Measurements from ENCODE around the gene PITX3. TPM values are rescaled to one million over a fixed set of nuclear protein-coding genes. Genes with fewer than 3 reads are reported as not detected.
A peak's percentile ranks its signal among the peaks of the same experiment; 100 is the strongest.

The PITX3 gene
- total RNA-seq, 1 donor from 2014 or later: not detected

DNA sequence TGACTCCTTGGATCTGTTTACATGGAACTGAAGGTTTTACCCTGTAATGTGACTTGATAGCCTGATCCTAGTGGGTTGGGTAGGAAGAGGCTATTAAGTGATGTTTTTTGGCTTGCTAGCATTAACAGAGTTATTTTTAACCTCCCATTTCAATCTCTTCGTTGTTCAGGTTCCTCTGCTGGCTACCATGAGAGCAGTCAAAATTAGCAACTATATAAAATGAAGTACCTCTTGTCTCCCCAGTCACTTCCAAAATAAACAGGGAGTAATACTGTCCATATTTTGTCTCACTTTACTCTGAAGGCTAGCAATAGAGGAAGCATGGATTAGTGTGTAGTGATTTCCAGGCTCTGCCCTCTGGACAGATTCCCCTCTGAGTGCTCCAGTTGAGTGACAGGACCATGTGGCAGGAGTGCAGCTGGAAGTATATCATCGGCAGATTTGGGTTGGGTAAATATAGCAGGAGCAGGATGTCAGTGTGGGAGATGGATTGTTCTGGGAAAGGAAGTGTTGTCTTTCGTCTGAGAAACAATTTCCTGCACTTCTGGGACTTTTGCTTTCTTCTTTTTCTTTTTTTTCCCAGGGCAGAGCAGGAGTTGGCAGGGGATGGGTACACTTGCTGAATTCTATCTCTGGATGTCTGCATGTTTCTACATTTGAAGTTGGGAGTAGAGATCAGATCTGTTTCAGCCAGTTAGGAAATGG, 39.2 kb upstream of the PITX3 start:
- Mint-ChIP-seq H3K4me1 (peaks cover 23% of the 10 kb centered on the region), H3K4me3 (no peak overlapping the region), H3K27ac (ENCODE audit: unreplicated experiment) (peak overlapping the region; percentile 59), H3K27me3 (ENCODE audit: low read depth) (no peaks in the 10 kb centered on the region), H3K9me3 (no peaks in the 10 kb centered on the region), H3K36me3 (ENCODE audit: low read depth) (no peaks in the 10 kb centered on the region)
- no peak for DNase-seq (ENCODE audit: low read depth, low spot score)
- TF ChIP-seq, protein P1, sequence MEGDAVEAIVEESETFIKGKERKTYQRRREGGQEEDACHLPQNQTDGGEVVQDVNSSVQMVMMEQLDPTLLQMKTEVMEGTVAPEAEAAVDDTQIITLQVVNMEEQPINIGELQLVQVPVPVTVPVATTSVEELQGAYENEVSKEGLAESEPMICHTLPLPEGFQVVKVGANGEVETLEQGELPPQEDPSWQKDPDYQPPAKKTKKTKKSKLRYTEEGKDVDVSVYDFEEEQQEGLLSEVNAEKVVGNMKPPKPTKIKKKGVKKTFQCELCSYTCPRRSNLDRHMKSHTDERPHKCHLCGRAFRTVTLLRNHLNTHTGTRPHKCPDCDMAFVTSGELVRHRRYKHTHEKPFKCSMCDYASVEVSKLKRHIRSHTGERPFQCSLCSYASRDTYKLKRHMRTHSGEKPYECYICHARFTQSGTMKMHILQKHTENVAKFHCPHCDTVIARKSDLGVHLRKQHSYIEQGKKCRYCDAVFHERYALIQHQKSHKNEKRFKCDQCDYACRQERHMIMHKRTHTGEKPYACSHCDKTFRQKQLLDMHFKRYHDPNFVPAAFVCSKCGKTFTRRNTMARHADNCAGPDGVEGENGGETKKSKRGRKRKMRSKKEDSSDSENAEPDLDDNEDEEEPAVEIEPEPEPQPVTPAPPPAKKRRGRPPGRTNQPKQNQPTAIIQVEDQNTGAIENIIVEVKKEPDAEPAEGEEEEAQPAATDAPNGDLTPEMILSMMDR (conservative IDR thresholded peaks at IDR 0.05): no peak

DNA sequence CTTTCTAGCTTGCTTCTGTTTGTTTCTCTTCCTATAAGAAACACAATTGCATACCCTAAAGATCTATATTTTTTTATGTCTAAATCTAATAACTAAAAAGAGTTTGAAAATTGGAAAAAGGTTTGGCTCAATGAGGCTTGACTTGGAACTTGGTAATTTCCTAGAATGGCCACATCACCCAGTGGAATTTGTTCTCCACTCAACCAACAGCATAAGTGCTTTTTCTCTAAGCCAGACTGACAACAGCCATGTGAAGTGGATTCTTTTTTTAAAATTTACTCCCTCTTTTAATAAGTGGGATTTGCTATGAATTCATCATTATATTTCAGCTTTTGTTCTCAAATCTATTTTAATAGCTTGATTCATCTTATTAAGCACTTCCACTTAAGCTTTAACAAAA, 37.8 kb upstream of the PITX3 start:
- Mint-ChIP-seq H3K27me3 (ENCODE audit: low read depth) (no peaks in the 10 kb centered on the region), H3K9me3 (no peaks in the 10 kb centered on the region), H3K4me1 (peaks cover 23% of the 10 kb centered on the region), H3K27ac (ENCODE audit: unreplicated experiment) (no peak overlapping the region), H3K36me3 (ENCODE audit: low read depth) (no peaks in the 10 kb centered on the region), H3K4me3 (no peak overlapping the region)
- no peak for DNase-seq (ENCODE audit: low read depth, low spot score)
- TF ChIP-seq, protein P1 (conservative IDR thresholded peaks at IDR 0.05): no peak

DNA sequence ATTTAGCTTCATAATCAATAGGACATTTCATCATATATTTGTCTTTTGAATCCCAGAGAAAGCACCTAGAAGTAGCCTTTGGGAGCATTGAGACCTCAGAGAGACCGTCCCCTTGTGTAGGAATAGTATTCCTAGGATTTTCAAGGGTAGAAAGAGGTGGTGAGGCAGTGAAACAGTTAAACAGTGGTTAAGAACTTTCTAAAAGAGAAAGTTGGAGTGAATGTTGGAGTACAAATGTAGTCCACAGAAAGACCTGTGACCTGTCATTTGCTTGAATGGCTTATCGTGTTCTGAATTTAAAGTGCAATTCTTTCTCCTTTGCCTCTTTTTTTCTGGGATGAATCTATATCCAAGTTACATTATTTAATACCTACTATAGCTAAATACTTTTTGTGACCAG, 34.0 kb upstream of the PITX3 start:
- Mint-ChIP-seq H3K27ac (ENCODE audit: unreplicated experiment) (no peak overlapping the region), H3K9me3 (no peaks in the 10 kb centered on the region), H3K27me3 (ENCODE audit: low read depth) (no peaks in the 10 kb centered on the region), H3K36me3 (ENCODE audit: low read depth) (no peaks in the 10 kb centered on the region), H3K4me3 (no peak overlapping the region), H3K4me1 (peaks cover 15% of the 10 kb centered on the region)
- DNase-seq (ENCODE audit: low read depth, low spot score): no peak
- TF ChIP-seq, protein P1 (conservative IDR thresholded peaks at IDR 0.05): no peak

DNA sequence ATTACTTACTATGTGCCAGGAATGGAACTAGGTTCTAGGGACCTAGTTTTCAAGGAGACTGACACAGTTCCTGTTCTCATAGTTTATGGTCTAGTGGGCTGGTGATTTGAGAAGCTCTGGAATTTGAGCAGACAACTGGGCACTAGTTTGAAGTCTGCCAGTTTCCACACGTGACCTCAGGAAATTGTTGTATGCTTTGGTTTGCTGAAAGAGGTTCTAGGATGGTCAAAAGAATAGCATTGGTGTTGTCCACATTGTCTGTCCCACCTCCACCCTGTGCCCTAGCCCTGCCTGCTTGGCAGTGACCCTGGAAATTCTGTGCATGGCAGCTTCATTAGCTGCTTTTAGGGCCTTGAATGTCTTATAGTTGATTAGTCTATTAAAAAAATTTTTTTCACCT, 32.8 kb upstream of the PITX3 start:
- Mint-ChIP-seq H3K27me3 (ENCODE audit: low read depth) (no peaks in the 10 kb centered on the region), H3K4me1 (peaks cover 6% of the 10 kb centered on the region), H3K4me3 (no peak overlapping the region), H3K9me3 (no peaks in the 10 kb centered on the region), H3K27ac (ENCODE audit: unreplicated experiment) (no peak overlapping the region), H3K36me3 (ENCODE audit: low read depth) (peaks cover 2% of the 10 kb centered on the region)
- no peak for DNase-seq (ENCODE audit: low read depth, low spot score)
- TF ChIP-seq, protein P1 (conservative IDR thresholded peaks at IDR 0.05): no peak

DNA sequence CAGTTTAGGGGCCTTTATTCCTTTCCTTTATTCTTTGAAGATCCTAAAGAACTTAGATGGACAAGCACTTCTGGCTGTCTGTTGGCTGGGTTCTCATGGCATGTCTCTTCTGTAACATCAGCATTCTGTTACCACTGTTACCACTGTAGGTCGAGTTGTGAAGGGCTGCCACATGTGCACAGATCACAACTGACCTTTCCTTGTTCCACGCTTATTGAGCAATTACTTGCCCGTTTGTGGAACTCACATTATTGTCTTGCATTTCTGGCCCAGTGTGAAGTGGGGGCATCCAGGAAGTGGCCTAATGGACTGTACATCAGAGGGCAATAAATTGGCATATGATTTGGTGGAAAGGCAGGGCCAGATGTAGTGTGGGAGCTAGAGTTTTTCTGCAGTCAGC, 27.7 kb upstream of the PITX3 start:
- TF ChIP-seq, protein P1 (conservative IDR thresholded peaks at IDR 0.05): no peak
- H3K27ac Mint-ChIP-seq (ENCODE audit: unreplicated experiment): no peak overlapping the region
- H3K4me3 Mint-ChIP-seq: no peak overlapping the region
- H3K4me1 Mint-ChIP-seq: peaks cover 4% of the 10 kb centered on the region
- DNase-seq (ENCODE audit: low read depth, low spot score): no peak
- H3K27me3 Mint-ChIP-seq (ENCODE audit: low read depth): no peaks in the 10 kb centered on the region
- no peaks in the 10 kb centered on the region for H3K9me3 Mint-ChIP-seq
- peaks cover 4% of the 10 kb centered on the region for H3K36me3 Mint-ChIP-seq (ENCODE audit: low read depth)

All from neural crest cell (in vitro differentiated cells).